Midbrain (tissue), 1 donor: Measurements from ENCODE around the gene CXCR2.
"Not testable (repeated sequence)": the region's sequence is repeated elsewhere in the genome, so short reads cannot be mapped to it uniquely, and the experiment has no call there.

ENCODE experiments used
- DNase-seq: peaks from one replicate; lab custom pipeline; 2025; lab: John Stamatoyannopoulos, UW

CXCR2 gene

DNA sequence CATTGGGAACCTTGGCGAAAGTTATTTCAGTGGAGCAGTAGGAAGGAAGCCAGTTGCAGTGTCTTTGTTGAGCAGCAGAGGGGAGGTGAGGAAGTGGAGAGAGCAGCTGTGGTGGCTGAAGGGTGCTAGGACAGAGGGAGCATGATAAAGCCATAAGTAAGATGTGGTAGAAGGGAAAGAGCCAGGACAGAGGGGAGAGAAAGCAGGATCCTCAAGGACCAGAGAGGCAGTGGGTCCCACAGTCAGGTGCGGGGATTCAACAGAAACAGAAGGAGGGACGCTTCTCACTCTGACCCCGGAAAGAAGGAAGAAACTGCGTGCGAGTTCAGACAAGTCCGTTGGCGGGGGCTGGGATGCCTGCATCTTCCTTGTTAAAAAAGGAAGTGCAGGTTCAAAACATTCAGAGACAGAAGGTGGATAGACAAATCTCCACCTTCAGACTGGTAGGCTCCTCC, at the start of gene CXCR2:
Gene CXCR2 (plus strand): TSS at position 403 of the 455 bp plus-strand sequence. CDS start 8,774 bp downstream, outside the sequence.
- DNase-seq, result no peak

DNA sequence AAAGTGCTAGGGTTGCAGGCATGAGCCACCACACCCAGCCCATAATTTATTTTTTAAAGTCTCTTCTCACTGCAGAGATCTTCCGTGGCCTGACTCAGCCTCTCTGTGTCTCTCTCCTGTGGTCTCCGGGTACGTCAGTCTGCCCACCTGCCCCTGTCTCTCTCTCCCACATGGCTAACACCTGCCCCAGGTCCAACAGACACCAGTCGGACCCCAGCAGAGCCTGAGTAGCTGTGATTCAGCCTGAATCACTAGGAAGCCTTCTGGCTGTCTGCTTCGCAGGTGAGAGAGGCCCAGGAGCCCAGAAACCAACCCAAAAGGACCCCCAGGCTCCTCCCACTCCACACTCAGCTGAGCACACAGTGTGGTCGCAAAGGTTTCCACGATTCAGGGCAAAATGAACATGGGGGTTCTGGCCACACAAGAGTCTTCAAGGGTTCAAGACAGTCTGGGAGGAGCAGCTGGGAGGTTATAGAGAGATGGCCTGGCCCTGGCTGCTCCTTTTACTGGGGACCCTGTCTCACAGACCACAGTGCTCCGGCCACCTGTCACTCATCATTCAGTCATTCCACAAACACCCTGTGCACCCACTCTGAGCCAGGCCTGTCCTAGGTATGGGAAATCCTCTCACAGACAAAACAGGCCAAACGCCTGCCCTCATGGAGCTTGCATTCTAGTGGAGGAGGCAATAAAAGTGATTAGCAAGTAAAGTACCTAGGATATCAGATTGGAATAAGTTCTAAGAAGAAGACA, 48.2 kb upstream of the CXCR2 start:
- no peak for DNase-seq

DNA sequence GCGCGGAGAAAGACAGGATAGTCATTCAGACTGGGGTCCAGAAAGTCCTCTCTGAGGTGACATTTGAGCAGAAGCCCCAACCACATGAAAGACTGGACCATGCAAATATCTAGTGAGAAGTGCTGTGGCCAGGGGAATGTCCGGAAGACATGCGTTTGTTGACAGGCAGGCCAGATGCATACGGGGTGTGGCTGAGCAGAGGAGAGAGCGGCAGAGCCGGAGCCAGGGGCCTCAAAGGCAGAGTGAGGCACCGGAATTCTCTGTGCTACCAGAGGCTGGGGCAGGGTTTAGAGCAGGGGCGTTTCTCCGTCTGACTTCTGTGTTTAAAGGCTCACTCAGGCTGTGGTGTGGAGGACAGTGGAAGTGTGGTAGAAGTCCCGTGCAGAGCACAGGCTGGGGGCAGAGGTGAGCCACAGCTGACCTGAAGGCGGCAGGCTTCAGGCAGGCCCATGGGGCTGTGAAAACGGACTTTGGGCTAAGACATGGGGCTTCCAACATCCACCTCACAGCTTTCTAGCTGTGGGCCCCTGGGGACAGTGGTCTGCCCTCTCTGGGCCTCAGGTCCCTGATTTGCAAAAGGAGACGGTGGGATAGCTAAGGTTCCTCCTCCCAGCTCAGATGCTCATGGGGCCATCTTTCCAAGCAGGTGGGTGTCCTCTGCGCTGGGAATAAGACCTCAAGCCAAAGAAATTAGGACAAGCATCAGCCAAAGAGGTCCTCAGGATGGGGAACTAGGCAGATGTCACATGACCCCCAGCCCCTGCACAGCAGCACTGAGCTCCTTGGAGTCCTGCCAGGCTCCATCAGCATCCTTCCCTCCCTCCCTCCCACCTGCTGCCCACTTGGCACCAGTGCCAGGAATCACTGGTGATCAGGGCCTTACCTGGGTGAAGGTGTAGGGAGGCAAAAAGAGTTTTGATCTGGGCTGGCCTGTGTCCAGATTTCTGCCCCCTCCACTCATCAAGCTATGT, 45.6 kb upstream of the CXCR2 start:
- no peak for DNase-seq

GRCh38 chr2:218081063-218081462, 44.8 kb upstream of the CXCR2 start:
- DNase-seq, result no peak

DNA sequence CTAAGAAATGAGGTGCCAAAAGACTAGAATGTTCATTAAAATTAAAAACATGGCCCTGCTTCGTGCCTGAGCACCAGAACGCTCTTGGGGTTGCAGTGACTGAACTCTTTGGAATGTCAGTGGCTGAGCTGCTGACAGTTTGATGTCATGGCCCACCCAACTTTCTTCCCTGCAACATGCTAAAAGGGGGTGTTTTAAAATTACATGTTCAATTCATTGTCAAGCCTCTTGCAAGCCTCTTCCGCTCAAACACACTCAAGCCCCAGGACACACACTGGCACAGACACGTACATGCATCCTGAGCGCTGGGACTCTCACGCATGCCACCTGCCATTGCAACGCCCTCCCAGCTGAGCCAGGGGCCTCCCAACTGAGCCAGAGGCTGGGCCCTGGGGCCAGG, 44.1 kb upstream of the CXCR2 start:
- DNase-seq, result no peak

DNA sequence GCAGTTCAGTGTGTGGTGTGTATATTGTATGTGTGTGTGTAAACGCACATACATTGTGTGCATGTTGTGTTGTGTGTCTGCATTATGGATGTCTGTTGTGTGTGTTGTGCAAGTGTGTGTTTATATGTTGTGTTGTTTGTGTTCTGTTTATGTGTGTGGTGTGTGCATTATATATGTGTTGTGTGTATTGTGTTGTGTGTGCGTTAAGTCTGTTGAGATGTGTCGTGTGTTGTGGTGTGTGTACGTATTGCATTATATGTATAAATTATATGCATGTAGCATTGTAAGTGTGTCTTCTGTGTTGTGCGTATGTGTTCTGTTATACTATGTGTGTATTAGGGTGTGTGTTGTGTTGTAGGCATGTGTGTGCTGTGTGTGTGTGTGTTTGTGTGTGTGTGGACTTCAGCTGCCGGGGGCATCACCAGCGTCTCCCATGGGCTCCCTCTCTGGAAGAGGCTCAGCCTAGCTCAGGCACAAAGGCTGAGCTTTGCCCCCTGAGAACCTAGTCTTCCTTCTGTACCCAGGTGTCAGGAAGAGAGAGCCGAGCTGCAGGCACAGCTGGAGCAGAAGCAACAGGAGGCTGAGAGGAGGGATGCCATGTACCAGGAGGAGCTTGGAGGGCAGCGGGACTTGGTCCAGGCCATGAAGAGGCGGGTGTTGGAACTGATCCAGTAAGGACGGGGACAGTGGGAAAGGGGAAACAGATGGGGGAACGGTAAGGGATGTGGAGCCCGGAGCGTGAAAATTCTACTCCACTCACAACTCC, 43.1 kb upstream of the CXCR2 start:
- DNase-seq, result no peak

DNA sequence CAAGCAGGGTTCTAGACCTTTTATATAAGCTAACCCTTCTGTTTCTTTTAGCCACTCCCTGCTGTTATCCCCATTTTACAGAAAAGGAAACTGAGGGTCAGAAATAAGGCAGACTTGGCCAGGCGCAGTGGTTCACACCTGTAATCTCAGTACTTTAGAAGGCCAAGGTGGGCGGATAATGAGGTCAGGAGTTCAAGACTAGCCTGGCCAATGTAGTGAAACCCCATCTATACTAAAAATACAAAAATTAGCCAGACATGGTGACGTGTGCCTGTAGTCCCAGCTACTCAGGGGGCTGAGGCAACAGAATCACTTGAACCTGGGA, 42.5 kb upstream of the CXCR2 start:
- no peak for DNase-seq

DNA sequence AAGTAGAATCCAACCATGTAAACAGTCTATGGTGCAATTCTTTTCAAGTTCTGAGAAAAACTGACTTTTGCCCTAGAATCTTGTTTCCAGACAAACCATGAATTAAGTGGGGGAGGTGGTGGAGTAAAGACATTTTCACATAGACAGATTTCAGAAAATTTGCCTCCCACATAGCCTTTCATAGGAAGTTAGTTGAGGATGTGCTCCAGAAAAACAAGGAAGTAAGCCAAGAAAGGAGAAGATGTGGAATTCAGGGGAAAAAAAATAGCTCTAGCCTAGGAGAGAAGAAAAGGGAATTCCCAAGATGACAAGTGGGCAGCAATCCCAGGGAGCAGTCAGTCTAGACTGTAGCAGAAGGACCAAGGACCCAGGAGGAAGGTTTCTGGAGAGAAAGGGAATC, 39.4 kb upstream of the CXCR2 start:
- DNase-seq, result no peak

DNA sequence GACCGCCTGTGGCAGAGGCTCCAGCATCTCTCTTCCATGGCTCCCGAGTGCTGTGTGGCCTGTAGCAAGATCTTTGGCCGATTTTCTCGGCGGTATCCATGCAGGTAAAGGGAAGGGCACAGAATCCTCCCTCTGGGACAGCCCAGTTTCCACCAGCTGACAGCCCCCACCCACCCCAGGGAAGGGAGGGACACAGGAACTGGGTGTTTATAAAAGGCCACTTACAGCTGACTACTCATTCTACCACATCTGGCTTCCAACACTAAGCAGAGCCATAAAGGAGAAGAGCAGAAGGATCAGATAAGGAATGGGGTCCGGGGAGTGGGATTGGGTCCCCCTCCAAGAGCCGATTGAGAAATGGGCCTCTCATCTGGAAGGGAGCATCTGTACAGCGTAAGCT, 36.6 kb upstream of the CXCR2 start:
- DNase-seq, result no peak

- no peak for DNase-seq
Observed at GRCh38 chr2:218091746-218092145, 34.1 kb upstream of the CXCR2 start.

DNA sequence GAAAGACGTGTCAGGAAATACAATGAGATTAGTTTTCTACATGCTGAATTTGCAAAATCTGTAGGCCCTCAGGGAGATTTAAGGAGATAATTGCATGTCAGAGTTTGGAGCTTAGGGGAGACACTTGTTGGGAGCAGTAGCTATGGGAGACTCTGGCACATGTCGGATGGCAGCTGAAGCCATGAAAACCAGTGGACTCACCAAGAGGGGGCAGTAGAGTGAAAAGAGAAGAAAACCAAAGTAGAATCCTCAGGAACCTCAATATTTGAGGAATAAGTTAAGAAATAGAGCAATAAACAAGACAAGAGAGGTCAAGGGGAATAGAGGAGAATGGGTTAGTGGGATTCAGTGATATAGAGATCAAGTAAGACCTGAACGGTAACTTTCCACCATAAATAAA, 31.9 kb upstream of the CXCR2 start:
- no peak for DNase-seq

GRCh38 chr2:218095853-218096252, 30.0 kb upstream of the CXCR2 start:
- no peak for DNase-seq

DNA sequence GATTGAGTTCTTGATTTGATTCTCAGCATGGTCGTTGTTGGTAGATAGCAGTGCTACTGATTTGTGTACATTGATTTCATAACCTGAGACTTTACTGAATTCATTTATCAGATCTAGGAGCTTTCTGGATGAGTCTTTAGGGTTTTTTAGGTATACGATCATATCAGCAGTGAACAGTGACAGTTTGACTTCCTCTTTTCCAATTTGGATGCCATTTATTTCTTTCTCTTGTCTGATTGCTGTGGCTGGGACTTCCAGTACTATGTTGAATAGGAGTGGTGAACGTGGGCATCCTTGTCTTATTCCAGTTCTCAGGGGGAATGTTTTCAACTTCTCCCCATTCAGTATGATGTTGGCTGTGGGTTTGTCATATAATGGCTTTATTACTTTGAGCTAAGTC, 27.9 kb upstream of the CXCR2 start:
- no peak for DNase-seq

GRCh38 chr2:218108834-218109233, 17.0 kb upstream of the CXCR2 start:
- DNase-seq, result not testable (repeated sequence)

- not testable (repeated sequence) for DNase-seq
Observed at GRCh38 chr2:218121789-218122188, 4.0 kb upstream of the CXCR2 start.

DNA sequence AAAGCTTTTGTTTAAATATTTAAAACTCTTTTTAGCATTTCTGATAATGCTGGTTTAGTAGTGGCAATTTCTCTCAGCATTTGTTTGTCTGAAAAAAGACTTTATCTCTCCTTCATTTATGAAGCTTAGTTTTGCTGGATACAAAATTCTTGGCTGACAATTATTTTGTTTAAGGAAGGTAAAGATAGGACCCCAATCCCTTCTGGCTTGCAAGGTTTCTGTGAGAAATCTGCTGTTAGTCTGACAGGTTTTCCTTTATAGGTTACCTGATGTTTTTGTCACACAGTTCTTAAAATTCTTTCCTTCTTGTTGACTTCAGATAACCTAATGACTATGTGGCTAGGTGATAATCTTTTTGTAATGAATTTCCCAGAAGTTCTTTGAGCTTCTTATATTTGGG, 3.5 kb upstream of the CXCR2 start:
- DNase-seq, result not testable (repeated sequence)

DNA sequence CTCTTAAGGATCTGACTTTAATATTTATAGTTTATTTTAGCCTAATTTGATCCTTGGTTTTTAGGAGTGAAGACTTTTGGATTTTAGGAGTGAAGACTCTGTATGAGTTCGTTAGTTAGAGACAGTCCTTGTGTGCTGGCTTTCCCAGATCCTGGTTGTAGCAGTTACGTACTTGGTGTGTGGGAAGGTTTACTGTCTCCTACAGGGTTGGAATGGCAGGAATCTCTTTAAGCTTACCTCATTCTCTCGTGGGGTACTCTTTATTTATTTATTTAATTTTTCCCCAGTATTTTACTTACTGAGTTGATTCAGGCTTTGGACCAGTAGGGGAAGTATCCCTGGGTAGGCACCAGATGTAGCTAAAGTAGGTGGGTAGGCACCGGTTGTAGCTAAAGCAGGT, 1.8 kb upstream of the CXCR2 start:
- DNase-seq, result no peak

GRCh38 chr2:218125095-218125494, 733 bp upstream of the CXCR2 start:
- DNase-seq, result no peak

DNA sequence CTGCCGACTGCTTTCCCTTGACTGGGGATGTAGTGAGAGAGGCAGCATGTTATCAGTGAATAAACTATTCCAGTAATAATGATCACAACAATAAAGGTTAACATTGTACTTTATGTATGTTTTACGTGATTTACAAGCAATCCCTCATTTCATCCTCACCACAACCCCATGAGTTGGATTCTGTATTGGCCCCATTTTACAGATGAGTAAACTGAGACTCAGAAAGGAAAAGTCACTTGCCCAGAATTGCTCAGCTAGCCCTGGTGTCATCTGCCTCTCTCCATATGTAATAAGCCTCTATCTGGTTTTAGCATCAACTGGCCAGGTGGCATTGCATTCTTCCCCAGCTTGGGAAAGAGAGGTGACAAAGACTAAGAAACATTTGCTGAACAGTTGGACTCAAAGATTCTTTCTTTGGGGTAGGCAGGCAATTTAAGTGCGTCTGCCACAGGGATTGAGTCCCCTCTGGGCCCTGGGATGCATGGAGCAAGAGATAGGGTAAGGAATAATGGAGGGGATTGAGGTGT, 2.2 kb downstream of the CXCR2 start:
- DNase-seq, result no peak

DNA sequence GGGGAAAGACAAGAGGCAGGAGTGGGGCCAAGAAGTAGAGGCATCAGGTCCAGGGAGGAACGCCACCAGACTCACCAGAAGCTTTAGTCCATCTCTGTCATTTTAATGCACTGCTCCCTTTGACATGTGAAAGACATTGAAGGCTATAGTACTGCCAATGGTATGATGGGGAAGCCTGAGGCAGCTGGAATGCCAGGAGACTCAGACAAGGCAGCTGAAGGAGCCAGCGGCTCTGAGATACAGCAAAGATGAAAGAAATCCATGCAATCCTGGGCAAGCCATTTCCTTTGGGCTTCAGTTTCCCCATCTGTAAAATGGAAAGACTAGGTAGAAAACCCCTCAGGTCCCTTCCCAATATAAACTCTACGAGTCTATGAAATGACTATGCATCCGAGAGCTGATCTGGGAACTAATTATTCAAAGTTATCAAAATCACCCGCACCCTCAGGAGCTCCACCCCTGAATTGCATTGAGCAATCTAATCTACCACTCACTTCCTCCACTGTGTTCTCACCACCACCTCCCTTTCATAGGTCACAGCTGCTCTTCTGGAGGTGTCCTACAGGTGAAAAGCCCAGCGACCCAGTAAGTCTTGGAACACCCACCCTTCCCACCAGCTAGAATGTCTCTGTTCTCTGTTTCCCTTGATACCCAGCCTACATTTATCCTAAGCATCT, 3.1 kb downstream of the CXCR2 start:
- no peak for DNase-seq

DNA sequence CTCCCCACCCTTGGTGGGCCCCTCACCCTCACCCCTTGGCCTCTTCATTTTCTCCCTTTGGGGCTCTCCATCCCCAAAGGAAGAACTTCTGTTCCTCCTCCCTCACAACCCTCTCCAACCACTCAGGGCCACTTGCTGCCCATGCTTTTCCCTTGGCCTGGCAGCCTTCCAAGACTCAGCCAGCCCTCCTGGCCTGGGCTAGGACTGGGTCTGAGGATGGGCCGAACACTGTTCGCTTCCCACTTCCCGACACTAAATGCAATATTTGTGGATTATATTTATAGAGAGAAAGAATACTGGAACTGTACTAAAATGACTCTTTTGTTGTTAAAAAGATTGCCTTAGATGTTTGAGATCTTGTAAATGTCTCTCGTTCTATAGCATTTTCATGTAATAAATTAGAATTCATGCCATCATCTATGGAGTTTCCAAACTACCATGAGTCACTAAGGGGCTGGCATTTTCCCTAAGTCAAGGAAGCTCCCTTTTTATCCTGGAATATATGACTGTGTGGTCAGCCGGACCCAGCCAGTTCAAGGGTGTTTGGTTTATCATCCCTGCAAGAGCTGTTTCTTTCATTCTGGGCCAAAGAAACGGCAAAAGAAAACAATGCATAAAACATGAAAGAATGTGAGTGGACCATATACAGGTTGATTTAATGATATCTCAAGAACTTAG, 3.8 kb downstream of the CXCR2 start:
- no peak for DNase-seq
